ENCODE results near the gene PIGBOS1. TPM values are rescaled to one million over a fixed set of nuclear protein-coding genes. Genes with fewer than 3 reads are reported as not detected.
A peak's percentile ranks its signal among the peaks of the same experiment; 100 is the strongest.

The PIGBOS1 gene
- total and polyA plus RNA-seq, 2 experiments from 2014 or later, result 13.4 to 16.8 TPM

DNA sequence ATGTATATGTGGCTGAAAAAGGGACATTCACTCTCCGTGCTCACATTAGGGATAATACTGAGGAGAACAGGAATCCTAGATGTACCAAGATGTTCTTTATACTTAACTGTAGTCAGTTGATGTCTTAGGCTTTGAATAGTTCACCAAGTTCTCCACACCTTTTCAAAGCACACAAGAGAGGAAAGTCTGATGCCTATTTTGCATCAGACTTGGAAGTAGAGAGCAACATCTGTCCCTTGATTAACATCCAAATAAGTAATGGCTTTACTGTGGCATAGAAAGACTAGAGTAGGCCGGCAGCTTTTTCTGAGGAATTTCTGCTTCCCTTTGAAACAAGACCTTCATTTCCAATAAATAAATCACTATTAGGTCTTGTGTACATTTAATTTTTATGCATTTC is 34.1 kb upstream of the PIGBOS1 start:
- H3K27me3 ChIP-seq (replicated peaks; ENCODE audit: insufficient read depth), result no peaks in the 10 kb centered on the region
- no peaks in the 10 kb centered on the region for H4K20me1 ChIP-seq (ENCODE audit: insufficient read depth)
- H3K9ac ChIP-seq, result no peak overlapping the region
- no peak overlapping the region for H3K27ac ChIP-seq
- H3K9me2 ChIP-seq (ENCODE audit: insufficient read depth), result no peaks in the 10 kb centered on the region
- no peak overlapping the region for H2AFZ ChIP-seq
- no peaks in the 10 kb centered on the region; the same call in 1 of the 2 replicates for H3F3A ChIP-seq (ENCODE audit: insufficient read depth)
- no peak for DNase-seq
- 63 to 82% methylated on average over 2 of the region's 2 CpGs for WGBS, 2 experiments (ENCODE audit: low coverage in 1 of 2, low lambda C conversion rate in 2 of 2, missing lambda C conversion rate in 2 of 2)
- H3K4me2 ChIP-seq (ENCODE audit: unreplicated experiment), result no peak overlapping the region
- no peaks in the 10 kb centered on the region for H3K9me3 ChIP-seq (ENCODE audit: low read depth)
- in situ Hi-C loops (cut with MboI), result no loop called here
- H3K4me3 ChIP-seq, result no peak overlapping the region
- TF ChIP-seq EZH2 (IDR thresholded peaks at IDR 0.05; ENCODE audit: insufficient read depth, poor library complexity, severe bottlenecking), result no peak
- TF ChIP-seq EZH2phosphoT487 (IDR thresholded peaks at IDR 0.05; ENCODE audit: insufficient read depth, low read depth), result no peak
- H3K79me2 ChIP-seq (ENCODE audit: insufficient read depth), result no peaks in the 10 kb centered on the region
- H3K36me3 ChIP-seq (ENCODE audit: low read depth), result peaks cover 15% of the 10 kb centered on the region
- H3K4me1 ChIP-seq (ENCODE audit: insufficient read depth), result peaks cover 9% of the 10 kb centered on the region

- no peaks in the 10 kb centered on the region for H4K20me1 ChIP-seq (ENCODE audit: insufficient read depth)
- no peaks in the 10 kb centered on the region for H3K9me2 ChIP-seq (ENCODE audit: insufficient read depth)
- no peaks in the 10 kb centered on the region for H3K27me3 ChIP-seq (replicated peaks; ENCODE audit: insufficient read depth)
- no peaks in the 10 kb centered on the region for H3K79me2 ChIP-seq (ENCODE audit: insufficient read depth)
- no peaks in the 10 kb centered on the region for H3K9me3 ChIP-seq (ENCODE audit: low read depth)
- no peak overlapping the region for H3K9ac ChIP-seq
- 98 to 100% methylated on average over 2 of the region's 2 CpGs for WGBS, 2 experiments (ENCODE audit: low coverage in 1 of 2, low lambda C conversion rate in 2 of 2, missing lambda C conversion rate in 2 of 2)
- in situ Hi-C loops (cut with MboI), result no loop called here
- H3K4me2 ChIP-seq (ENCODE audit: unreplicated experiment), result no peak overlapping the region
- H3K36me3 ChIP-seq (ENCODE audit: low read depth), result no peaks in the 10 kb centered on the region; the same call in 1 of the 2 replicates
- H3K27ac ChIP-seq, result no peak overlapping the region
- no peak overlapping the region for H3K4me3 ChIP-seq
- no peak overlapping the region for H2AFZ ChIP-seq
- TF ChIP-seq EZH2phosphoT487 (IDR thresholded peaks at IDR 0.05; ENCODE audit: insufficient read depth, low read depth) (no peak), EZH2 (IDR thresholded peaks at IDR 0.05; ENCODE audit: insufficient read depth, poor library complexity, severe bottlenecking) (no peak)
- no peak for DNase-seq
- H3K4me1 ChIP-seq (ENCODE audit: insufficient read depth), result peaks cover 4% of the 10 kb centered on the region; the same call in 1 of the 2 replicates
- H3F3A ChIP-seq (ENCODE audit: insufficient read depth), result 0 out of 2 replicates have a peak, but pooled peaks cover 1% of the 10 kb centered on the region
These were observed 30.4 kb upstream of the PIGBOS1 start for GRCh38 chr15:55349282-55349681.

GRCh38 chr15:55348281-55348778 is 29.4 kb upstream of the PIGBOS1 start:
- no peak overlapping the region for H3K4me3 ChIP-seq
- H2AFZ ChIP-seq, result no peak overlapping the region
- no peaks in the 10 kb centered on the region for H3K79me2 ChIP-seq (ENCODE audit: insufficient read depth)
- H3K27ac ChIP-seq, result no peak overlapping the region
- no peak for DNase-seq
- no peaks in the 10 kb centered on the region for H3K9me2 ChIP-seq (ENCODE audit: insufficient read depth)
- no peaks in the 10 kb centered on the region for H3K27me3 ChIP-seq (replicated peaks; ENCODE audit: insufficient read depth)
- H3K4me1 ChIP-seq (ENCODE audit: insufficient read depth), result peaks cover 8% of the 10 kb centered on the region; the same call in 1 of the 2 replicates
- no peak overlapping the region for H3K9ac ChIP-seq
- H3K4me2 ChIP-seq (ENCODE audit: unreplicated experiment), result no peak overlapping the region
- no peaks in the 10 kb centered on the region for H4K20me1 ChIP-seq (ENCODE audit: insufficient read depth)
- WGBS, 2 experiments (ENCODE audit: low coverage in 1 of 2, low lambda C conversion rate in 2 of 2, missing lambda C conversion rate in 2 of 2), result 63 to 73% methylated on average over 4 of the region's 4 CpGs
- H3F3A ChIP-seq (ENCODE audit: insufficient read depth), result peaks cover 11% of the 10 kb centered on the region; the same call in 1 of the 2 replicates
- TF ChIP-seq EZH2phosphoT487 (IDR thresholded peaks at IDR 0.05; ENCODE audit: insufficient read depth, low read depth) (no peak), EZH2 (IDR thresholded peaks at IDR 0.05; ENCODE audit: insufficient read depth, poor library complexity, severe bottlenecking) (no peak)
- no peaks in the 10 kb centered on the region for H3K9me3 ChIP-seq (ENCODE audit: low read depth)
- H3K36me3 ChIP-seq (ENCODE audit: low read depth), result no peaks in the 10 kb centered on the region; the same call in 1 of the 2 replicates
- in situ Hi-C loops (cut with MboI), result no loop called here

GRCh38 chr15:55344206-55344605 is 25.3 kb upstream of the PIGBOS1 start:
- H3K27ac ChIP-seq, result peak overlapping the region; percentile 36
- H3K4me2 ChIP-seq (ENCODE audit: unreplicated experiment), result no peak overlapping the region
- peak; percentile 45 for DNase-seq
- no peak for TF ChIP-seq EZH2phosphoT487 (IDR thresholded peaks at IDR 0.05; ENCODE audit: insufficient read depth, low read depth)
- no peak for TF ChIP-seq EZH2 (IDR thresholded peaks at IDR 0.05; ENCODE audit: insufficient read depth, poor library complexity, severe bottlenecking)
- peaks cover 8% of the 10 kb centered on the region; the same call in 1 of the 2 replicates for H3K4me1 ChIP-seq (ENCODE audit: insufficient read depth)
- H3K4me3 ChIP-seq, result no peak overlapping the region
- H3F3A ChIP-seq (ENCODE audit: insufficient read depth), result peaks cover 14% of the 10 kb centered on the region; the same call in 1 of the 2 replicates
- no peaks in the 10 kb centered on the region for H4K20me1 ChIP-seq (ENCODE audit: insufficient read depth)
- no peaks in the 10 kb centered on the region for H3K79me2 ChIP-seq (ENCODE audit: insufficient read depth)
- no peaks in the 10 kb centered on the region for H3K27me3 ChIP-seq (replicated peaks; ENCODE audit: insufficient read depth)
- in situ Hi-C loops (cut with MboI), result no loop called here
- WGBS, 2 experiments (ENCODE audit: low coverage in 1 of 2, low lambda C conversion rate in 2 of 2, missing lambda C conversion rate in 2 of 2), result 94% methylated on average over 2 of the region's 2 CpGs
- H2AFZ ChIP-seq, result no peak overlapping the region
- no peak overlapping the region for H3K9ac ChIP-seq
- 0 out of 2 replicates have a peak, but pooled peaks cover 6% of the 10 kb centered on the region for H3K36me3 ChIP-seq (ENCODE audit: low read depth)
- H3K9me2 ChIP-seq (ENCODE audit: insufficient read depth), result no peaks in the 10 kb centered on the region
- H3K9me3 ChIP-seq (ENCODE audit: low read depth), result no peaks in the 10 kb centered on the region
